Fibroblast of villous mesenchyme (primary cell): ENCODE results near the gene CDH13. TPM values are rescaled to one million over a fixed set of nuclear protein-coding genes. Genes with fewer than 3 reads are reported as not detected.

Experiments used
- DNase-seq: peaks from one replicate; pipeline ENCODE4 v3.0.0-alpha.2; 2010; ENCODE audit warnings: low read depth
- H3K4me3 ChIP-seq: 2 replicates; pipeline ENCODE4 v1.5.1; 2011; ENCODE audit warnings: low read depth, mild to moderate bottlenecking, low read length
- total RNA-seq: library from RNA; depleted of rRNA; stranded (reverse); fragments of >200 nt; gene quantifications from 2 replicates; pipeline ENCODE4 v1.2.3, GENCODE V29; 2012
- TF ChIP-seq, protein P1 (sequence below): IDR thresholded peaks from 2 replicates; pipeline ENCODE4 v1.5.1; 2012; ENCODE audit warnings: low read depth, mild to moderate bottlenecking, low read length; ENCODE audit not compliant: insufficient read depth

The CDH13 gene
- total RNA-seq, 1 donor, result 47.5 TPM

DNA sequence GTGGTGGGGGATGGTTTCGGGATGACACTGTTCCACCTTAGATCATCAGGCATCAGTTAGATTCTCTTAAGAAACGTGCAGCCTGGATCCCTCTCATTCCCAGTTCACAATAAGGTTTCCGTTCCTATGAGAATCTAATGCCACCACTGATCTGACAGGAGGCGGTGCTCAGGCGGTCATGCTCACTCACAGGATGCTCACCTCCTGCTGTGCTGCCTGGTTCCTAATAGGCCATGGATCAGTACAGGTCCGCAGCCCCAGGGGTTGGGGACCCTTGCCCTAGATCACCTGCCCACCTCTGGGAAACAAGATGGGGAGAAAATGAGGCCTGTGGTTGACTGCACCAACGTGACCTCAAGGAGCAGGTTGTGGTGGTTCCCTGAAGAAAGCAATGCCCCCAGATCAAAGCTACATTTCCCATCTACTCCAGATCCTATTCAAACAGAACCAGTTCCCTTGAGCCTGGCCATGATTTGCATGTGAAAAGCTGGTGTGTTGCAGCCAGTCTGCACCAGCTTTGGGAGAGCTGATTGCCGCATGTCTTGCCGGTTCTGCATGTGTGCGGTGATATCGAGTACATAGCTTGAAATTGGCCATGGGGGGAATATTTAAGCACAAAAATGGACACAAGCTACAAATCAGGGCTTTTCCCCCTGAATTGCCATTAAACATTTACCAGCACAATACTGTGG, 997.8 kb downstream of the CDH13 start:
- H3K4me3 ChIP-seq, result no peak overlapping the region
- DNase-seq, result no peak
- TF ChIP-seq, protein P1, sequence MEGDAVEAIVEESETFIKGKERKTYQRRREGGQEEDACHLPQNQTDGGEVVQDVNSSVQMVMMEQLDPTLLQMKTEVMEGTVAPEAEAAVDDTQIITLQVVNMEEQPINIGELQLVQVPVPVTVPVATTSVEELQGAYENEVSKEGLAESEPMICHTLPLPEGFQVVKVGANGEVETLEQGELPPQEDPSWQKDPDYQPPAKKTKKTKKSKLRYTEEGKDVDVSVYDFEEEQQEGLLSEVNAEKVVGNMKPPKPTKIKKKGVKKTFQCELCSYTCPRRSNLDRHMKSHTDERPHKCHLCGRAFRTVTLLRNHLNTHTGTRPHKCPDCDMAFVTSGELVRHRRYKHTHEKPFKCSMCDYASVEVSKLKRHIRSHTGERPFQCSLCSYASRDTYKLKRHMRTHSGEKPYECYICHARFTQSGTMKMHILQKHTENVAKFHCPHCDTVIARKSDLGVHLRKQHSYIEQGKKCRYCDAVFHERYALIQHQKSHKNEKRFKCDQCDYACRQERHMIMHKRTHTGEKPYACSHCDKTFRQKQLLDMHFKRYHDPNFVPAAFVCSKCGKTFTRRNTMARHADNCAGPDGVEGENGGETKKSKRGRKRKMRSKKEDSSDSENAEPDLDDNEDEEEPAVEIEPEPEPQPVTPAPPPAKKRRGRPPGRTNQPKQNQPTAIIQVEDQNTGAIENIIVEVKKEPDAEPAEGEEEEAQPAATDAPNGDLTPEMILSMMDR, result no peak

DNA sequence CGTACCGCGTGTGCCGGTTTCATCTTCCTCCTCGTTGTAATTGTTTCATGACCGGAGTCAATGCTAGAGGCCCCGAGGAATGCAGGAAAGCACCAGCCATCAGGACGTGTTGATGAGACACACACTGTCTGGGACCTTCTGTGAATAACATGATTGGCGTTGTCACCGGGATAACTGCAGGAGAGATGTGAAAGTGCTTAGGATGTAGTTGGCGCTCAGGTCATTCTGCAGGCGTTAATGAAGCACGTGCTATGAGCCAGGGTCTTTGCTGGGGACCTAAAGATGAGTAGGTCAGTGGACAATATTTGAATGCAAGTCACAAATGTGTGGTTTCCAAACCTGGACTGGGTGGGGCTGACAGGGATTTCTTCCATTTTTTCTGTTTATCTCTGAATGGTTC, 999.4 kb downstream of the CDH13 start:
- H3K4me3 ChIP-seq, result no peak overlapping the region
- DNase-seq, result no peak
- TF ChIP-seq, protein P1, result no peak

DNA sequence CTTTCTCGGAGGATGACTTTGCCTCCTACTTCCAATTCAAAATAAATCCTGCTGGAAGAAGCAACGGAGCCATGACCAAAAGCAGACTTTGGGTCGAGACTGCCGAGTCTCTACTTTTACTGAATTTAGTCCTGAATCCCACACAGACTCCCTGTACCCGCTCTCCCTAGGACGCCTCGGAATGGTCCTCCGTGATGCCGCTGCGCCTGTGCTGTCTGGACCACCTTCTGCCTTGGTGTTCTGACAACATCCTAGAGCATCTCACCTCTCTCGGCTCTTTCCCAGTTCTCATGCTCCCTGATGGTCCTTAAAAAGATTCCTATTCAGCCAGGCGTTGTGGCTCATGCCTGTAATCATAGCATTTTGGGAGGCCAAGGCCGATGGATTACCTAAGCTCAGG, 999.9 kb downstream of the CDH13 start:
- TF ChIP-seq, protein P1, result no peak
- no peak overlapping the region for H3K4me3 ChIP-seq
- no peak for DNase-seq

DNA sequence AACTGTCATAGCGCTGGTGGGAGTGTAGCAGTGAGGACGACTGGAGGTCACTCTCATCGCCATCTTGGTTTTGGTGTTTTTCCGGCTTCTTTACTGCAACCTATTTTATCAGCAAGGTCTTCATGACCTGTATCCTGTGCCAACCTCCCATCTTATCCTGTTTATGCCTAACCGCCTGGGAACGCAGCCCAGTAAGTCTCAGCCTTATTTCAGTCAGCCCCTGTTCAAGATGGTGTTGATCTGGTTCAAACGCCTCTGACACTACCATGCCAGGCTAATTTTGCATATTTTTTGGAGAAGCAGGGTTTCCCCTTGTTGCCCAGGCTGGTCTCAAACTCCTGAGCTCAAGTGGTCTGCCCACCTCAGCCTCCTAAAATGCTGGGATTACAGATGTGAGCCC, 1001.2 kb downstream of the CDH13 start:
- TF ChIP-seq, protein P1, result no peak
- no peak overlapping the region for H3K4me3 ChIP-seq
- DNase-seq, result no peak

DNA sequence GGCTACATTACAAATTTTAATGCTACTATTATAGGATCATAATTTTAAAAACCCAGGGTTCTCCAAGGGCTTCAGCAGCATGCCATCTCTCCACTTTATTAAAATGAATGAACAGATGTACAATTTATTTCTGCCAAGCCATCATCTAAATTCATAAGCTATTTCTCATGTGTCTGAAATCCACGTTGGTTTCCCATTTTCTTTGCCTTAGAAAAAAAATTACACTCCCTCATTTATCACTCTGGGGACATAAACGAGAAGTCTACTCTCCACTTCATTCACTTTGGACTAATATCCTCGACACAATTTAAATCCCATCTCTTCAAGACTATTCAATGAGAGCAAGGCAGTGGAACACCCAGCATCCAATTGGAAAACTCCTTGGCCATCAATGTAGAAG, 1002.7 kb downstream of the CDH13 start:
- no peak for DNase-seq
- H3K4me3 ChIP-seq, result no peak overlapping the region
- TF ChIP-seq, protein P1, result no peak

DNA sequence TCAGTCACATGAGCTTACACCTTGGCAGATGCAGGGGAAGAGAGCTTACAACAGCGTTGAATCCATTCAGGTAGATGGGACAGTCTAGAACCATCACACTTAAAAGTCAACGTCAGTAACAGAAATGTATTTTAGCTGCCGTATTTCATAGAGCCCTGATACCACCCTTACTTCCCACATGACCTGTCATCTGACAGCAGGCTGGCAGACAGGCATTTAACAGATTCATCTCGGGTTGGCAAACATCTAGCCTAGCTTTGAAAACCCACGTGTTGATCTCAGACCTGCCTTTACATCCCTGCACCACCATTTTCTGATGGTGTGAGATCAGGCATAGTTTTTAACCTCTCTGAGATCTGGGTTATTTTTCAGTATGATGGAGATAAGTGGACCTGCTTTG, 1003.1 kb downstream of the CDH13 start:
- no peak overlapping the region for H3K4me3 ChIP-seq
- TF ChIP-seq, protein P1, result no peak
- no peak for DNase-seq

DNA sequence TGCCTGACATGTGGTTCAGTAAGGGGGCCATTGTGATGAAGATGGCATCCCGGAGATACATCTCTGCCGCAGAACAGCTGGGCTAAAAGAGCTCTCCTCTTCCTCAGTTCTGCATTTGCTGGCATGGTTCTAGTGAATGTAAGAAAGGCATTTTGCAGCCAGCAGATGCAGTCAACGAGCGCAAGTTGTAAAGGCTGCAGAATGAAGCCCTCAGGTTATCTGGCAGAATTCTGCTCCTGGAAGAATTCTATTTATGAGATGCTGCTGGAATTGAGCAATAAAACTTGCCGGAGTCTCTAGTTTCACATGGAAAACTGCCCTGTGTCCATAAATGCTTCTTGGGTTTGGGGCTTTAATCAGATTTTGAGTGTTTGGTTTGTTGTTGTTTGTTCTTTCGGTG, 1004.2 kb downstream of the CDH13 start:
- no peak overlapping the region for H3K4me3 ChIP-seq
- DNase-seq, result peak; percentile 55
- TF ChIP-seq, protein P1, result no peak
